T-helper 1 cell treated with Interleukin-12 subunit alpha and Interleukin-12 subunit beta and Interleukin-4 antibody, amounts not matched to agents 30 μg/mL and 1 μg/mL, for 36 hours (primary cell): ENCODE data around the gene DLEC1.

Source experiments
- H3K27ac Mint-ChIP-seq: one replicate; pipeline ENCODE4 v1.8.0; 2021; ENCODE audit warnings: mild to moderate bottlenecking, mixed read lengths
- H3K27me3 Mint-ChIP-seq: one replicate; pipeline ENCODE4 v1.8.0; 2021; ENCODE audit warnings: low read depth, mixed read lengths
- H3K36me3 Mint-ChIP-seq: one replicate; pipeline ENCODE4 v1.8.0; 2021; ENCODE audit warnings: low read depth, mixed read lengths
- H3K4me1 Mint-ChIP-seq: one replicate; pipeline ENCODE4 v1.8.0; 2021; ENCODE audit warnings: low read depth, mixed read lengths
- H3K4me3 Mint-ChIP-seq: one replicate; pipeline ENCODE4 v1.8.0; 2021; ENCODE audit warnings: mild to moderate bottlenecking, moderate library complexity, mixed read lengths
- H3K9me3 Mint-ChIP-seq: one replicate; pipeline ENCODE4 v1.8.0; 2021; ENCODE audit warnings: mixed read lengths

Gene DLEC1

GRCh38 chr3:38019658-38020341 lies 19.2 kb upstream of the DLEC1 start:
- H3K27ac Mint-ChIP-seq, result no peak overlapping the region
- no peaks in the 10 kb centered on the region for H3K9me3 Mint-ChIP-seq
- peaks cover 17% of the 10 kb centered on the region for H3K4me1 Mint-ChIP-seq
- peaks cover 26% of the 10 kb centered on the region for H3K36me3 Mint-ChIP-seq
- no peaks in the 10 kb centered on the region for H3K27me3 Mint-ChIP-seq
- no peak overlapping the region for H3K4me3 Mint-ChIP-seq

- Mint-ChIP-seq H3K27ac (no peak overlapping the region), H3K36me3 (peaks cover 21% of the 10 kb centered on the region), H3K9me3 (no peaks in the 10 kb centered on the region), H3K4me3 (no peak overlapping the region), H3K4me1 (peaks cover 17% of the 10 kb centered on the region), H3K27me3 (no peaks in the 10 kb centered on the region)
Measured at GRCh38 chr3:38020342-38020726, 18.7 kb upstream of the DLEC1 start.

GRCh38 chr3:38021196-38021595 lies 17.8 kb upstream of the DLEC1 start:
- no peak overlapping the region for H3K27ac Mint-ChIP-seq
- H3K4me3 Mint-ChIP-seq, result no peak overlapping the region
- peaks cover 18% of the 10 kb centered on the region for H3K36me3 Mint-ChIP-seq
- no peaks in the 10 kb centered on the region for H3K27me3 Mint-ChIP-seq
- H3K9me3 Mint-ChIP-seq, result no peaks in the 10 kb centered on the region
- peaks cover 22% of the 10 kb centered on the region for H3K4me1 Mint-ChIP-seq

- Mint-ChIP-seq H3K4me1 (peaks cover 22% of the 10 kb centered on the region), H3K27me3 (peaks cover 8% of the 10 kb centered on the region), H3K27ac (peak overlapping the region; percentile 52), H3K36me3 (peaks cover 9% of the 10 kb centered on the region), H3K9me3 (no peaks in the 10 kb centered on the region), H3K4me3 (no peak overlapping the region)
Measured at GRCh38 chr3:38022301-38022700, 16.7 kb upstream of the DLEC1 start.

- peak overlapping the region; percentile 93 for H3K27ac Mint-ChIP-seq
- peak overlapping the region; percentile 93 for H3K4me3 Mint-ChIP-seq
- peaks cover 9% of the 10 kb centered on the region for H3K36me3 Mint-ChIP-seq
- no peaks in the 10 kb centered on the region for H3K9me3 Mint-ChIP-seq
- H3K27me3 Mint-ChIP-seq, result peaks cover 16% of the 10 kb centered on the region
- peaks cover 22% of the 10 kb centered on the region for H3K4me1 Mint-ChIP-seq
Measured at GRCh38 chr3:38022896-38023709, 15.9 kb upstream of the DLEC1 start.

- Mint-ChIP-seq H3K4me3 (no peak overlapping the region), H3K27ac (no peak overlapping the region), H3K36me3 (no peaks in the 10 kb centered on the region), H3K4me1 (peaks cover 30% of the 10 kb centered on the region), H3K27me3 (peaks cover 35% of the 10 kb centered on the region), H3K9me3 (no peaks in the 10 kb centered on the region)
Measured at GRCh38 chr3:38026856-38027255, 12.2 kb upstream of the DLEC1 start.

- no peaks in the 10 kb centered on the region for H3K9me3 Mint-ChIP-seq
- H3K4me3 Mint-ChIP-seq, result peak overlapping the region; percentile 11
- H3K27ac Mint-ChIP-seq, result no peak overlapping the region
- peaks cover 35% of the 10 kb centered on the region for H3K27me3 Mint-ChIP-seq
- H3K4me1 Mint-ChIP-seq, result peaks cover 26% of the 10 kb centered on the region
- H3K36me3 Mint-ChIP-seq, result no peaks in the 10 kb centered on the region
Measured at GRCh38 chr3:38027466-38028465, 11.2 kb upstream of the DLEC1 start.

GRCh38 chr3:38028621-38029361 lies 10.2 kb upstream of the DLEC1 start:
- H3K9me3 Mint-ChIP-seq, result no peaks in the 10 kb centered on the region
- peaks cover 39% of the 10 kb centered on the region for H3K27me3 Mint-ChIP-seq
- peak overlapping the region; percentile 11 for H3K4me3 Mint-ChIP-seq
- H3K4me1 Mint-ChIP-seq, result peaks cover 19% of the 10 kb centered on the region
- H3K27ac Mint-ChIP-seq, result no peak overlapping the region
- no peaks in the 10 kb centered on the region for H3K36me3 Mint-ChIP-seq

- Mint-ChIP-seq H3K36me3 (no peaks in the 10 kb centered on the region), H3K4me1 (peaks cover 17% of the 10 kb centered on the region), H3K9me3 (no peaks in the 10 kb centered on the region), H3K27me3 (peaks cover 39% of the 10 kb centered on the region), H3K4me3 (peak within 1 kb of the TSS; percentile 11), H3K27ac (no peak within 1 kb of the TSS)
Measured at GRCh38 chr3:38029400-38030125, 9.4 kb upstream of the DLEC1 start, which contains the start of gene PLCD1. Gene PLCD1, minus strand, starts transcription at chr3:38029642. Its CDS starts 103 bp downstream, at chr3:38029539.

GRCh38 chr3:38030126-38031021 lies 8.6 kb upstream of the DLEC1 start:
- H3K4me3 Mint-ChIP-seq, result peak overlapping the region; percentile 45
- H3K36me3 Mint-ChIP-seq, result no peaks in the 10 kb centered on the region
- H3K4me1 Mint-ChIP-seq, result peaks cover 16% of the 10 kb centered on the region
- H3K27ac Mint-ChIP-seq, result no peak overlapping the region
- no peaks in the 10 kb centered on the region for H3K9me3 Mint-ChIP-seq
- H3K27me3 Mint-ChIP-seq, result peaks cover 39% of the 10 kb centered on the region

- Mint-ChIP-seq H3K36me3 (no peaks in the 10 kb centered on the region), H3K27me3 (peaks cover 39% of the 10 kb centered on the region)
Measured at GRCh38 chr3:38031022-38031994, 7.7 kb upstream of the DLEC1 start.

More at GRCh38 chr3:38031022-38031994, 7.7 kb upstream of the DLEC1 start:
- Mint-ChIP-seq H3K27ac (peak overlapping the region; percentile 16), H3K4me1 (peaks cover 11% of the 10 kb centered on the region), H3K4me3 (no peak overlapping the region), H3K9me3 (no peaks in the 10 kb centered on the region)
